K562 (cell line): ENCODE results near the gene C2orf81. TPM values are rescaled to one million over a fixed set of nuclear protein-coding genes. Genes with fewer than 3 reads are reported as not detected.

Experiments
- ASH1L ChIP-seq: fragments of 450-650 bp; IDR thresholded peaks from 2 replicates; pipeline ENCODE4 v1.6.1; 2018; ENCODE audit warnings: borderline replicate concordance, mild to moderate bottlenecking, low read depth; ENCODE audit not compliant: partially characterized antibody
- CTCF ChIP-seq, 3 experiments: IDR thresholded peaks in 2 of 3; conservative IDR thresholded peaks in 1 of 3; 2 replicates each; pipeline ENCODE4 v1.5.1; 2011 to 2012; ENCODE audit warnings: low read length in 3 of 3, mild to moderate bottlenecking in 3 of 3, control low read depth in 2 of 3, improper control_type of control experiment in 1 of 3, inconsistent platforms in 1 of 3, low read depth in 1 of 3, mixed read lengths in 1 of 3, moderate library complexity in 1 of 3; ENCODE audit not compliant: insufficient read depth in 2 of 3
- FOXO4 ChIP-seq: fragments of 450-650 bp; formaldehyde crosslinking; IDR thresholded peaks from 2 replicates; pipeline ENCODE4 v1.4.0; 2020; ENCODE audit warnings: mild to moderate bottlenecking, moderate library complexity
- KDM5B ChIP-seq: fragments of 200-600 bp; sonication (generic); IDR thresholded peaks from 2 replicates; pipeline ENCODE4 v1.6.1; 2012; ENCODE audit warnings: low read depth, mild to moderate bottlenecking, moderate library complexity, low read length, control low read depth, inconsistent platforms; ENCODE audit not compliant: insufficient replicate concordance
- L3MBTL2 ChIP-seq: fragments of 450-650 bp; IDR thresholded peaks from 2 replicates; pipeline ENCODE4 v1.6.1; 2016; ENCODE audit warnings: mild to moderate bottlenecking, moderate library complexity
- MBD2 ChIP-seq: sonication (generic); IDR thresholded peaks from 2 replicates; pipeline ENCODE4 v1.6.1; 2016; ENCODE audit warnings: low read depth, borderline replicate concordance
- NRF1 ChIP-seq, 2 experiments: fragments of 450-650 bp; IDR thresholded peaks in 1 of 2; conservative IDR thresholded peaks in 1 of 2; 2 replicates each; pipeline ENCODE4 v1.6.1; 2014; ENCODE audit warnings: mild to moderate bottlenecking in 2 of 2
- PBX2 ChIP-seq, 2 experiments: IDR thresholded peaks in 1 of 2; conservative IDR thresholded peaks in 1 of 2; 2 replicates each; pipeline ENCODE4 v1.6.1; 2016; ENCODE audit warnings: low read depth in 2 of 2, mild to moderate bottlenecking in 1 of 2, missing compliant biosample characterization in 1 of 2, missing genetic modification characterization in 1 of 2, moderate library complexity in 1 of 2
- PPARD ChIP-seq: fragments of 250-450 bp; sonication (Bioruptor Pico); IDR thresholded peaks from 2 replicates; pipeline ENCODE4 v1.8.0; 2022; ENCODE audit warnings: inconsistent platforms, mild to moderate bottlenecking, moderate library complexity
- PTBP1 ChIP-seq: fragments of 200-400 bp; formaldehyde crosslinking; IDR thresholded peaks from 2 replicates; pipeline ENCODE4 v1.6.1; 2017; ENCODE audit warnings: low read depth, low read length
- TEAD2 ChIP-seq: fragments of 450-650 bp; IDR thresholded peaks from 2 replicates; pipeline ENCODE4 v1.6.1; 2016; ENCODE audit warnings: missing genetic modification characterization, control low read depth, missing compliant biosample characterization
- ZNF431 ChIP-seq: sonication (generic); formaldehyde crosslinking; IDR thresholded peaks from 2 replicates; pipeline ENCODE4 v1.8.0; 2022; ENCODE audit warnings: mild to moderate bottlenecking, missing genetic modification reagents
- ZNF639 ChIP-seq, 2 experiments: fragments of 200-800 bp in 1 of 2; sonication (Bioruptor generic) in 1 of 2; sonication (generic) in 1 of 2; formaldehyde crosslinking in 1 of 2; IDR thresholded peaks in 1 of 2; conservative IDR thresholded peaks in 1 of 2; 2 replicates each; pipeline versions ENCODE4 v1.5.0 to v1.6.1; 2016 to 2020; ENCODE audit warnings: missing compliant biosample characterization in 1 of 2, missing genetic modification characterization in 1 of 2, missing genetic modification reagents in 1 of 2
- polyA plus RNA-seq, 8 experiments: library from polyadenylated mRNA; depleted of rRNA in 4 of 8; stranded (reverse) in 5 of 8; unstranded in 3 of 8; fragments of >200 nt; fragmentation: Nextera tagmentation in 2 of 8; fragmentation: Illumina TruSeq in 1 of 8; extraction: Ambion mirVana in 2 of 8; extraction: Trizol in 1 of 8; gene quantifications; 2 replicates each; pipeline versions ENCODE4 v1.2.1 to v1.2.3, GENCODE V29; 2011 to 2014; ENCODE audit warnings: inconsistent platforms in 1 of 8, missing spikeins in 1 of 8
- total RNA-seq, 7 experiments: library from RNA; depleted of rRNA in 6 of 7; stranded (reverse); fragments of >200 nt in 6 of 7; fragmentation: Illumina TruSeq in 2 of 7; extraction: Trizol in 2 of 7; gene quantifications; 2 replicates each; pipeline versions ENCODE4 v1.2.1 to v1.2.3, GENCODE V29; 2011 to 2021; ENCODE audit warnings: low replicate concordance in 1 of 7

C2orf81 gene
- total and polyA plus RNA-seq, 9 of the 15 experiments (the other 6 are each of a cell fraction or from before 2014, with no cell fraction given): 0.06 TPM; not detected in 8

GRCh38 chr2:74391580-74392448, 29.6 kb downstream of the C2orf81 start (continued):
- TF ChIP-seq ZNF639 (CRISPR knock-in tag; conservative IDR thresholded peaks at IDR 0.05 in 1 of 2, IDR thresholded peaks at IDR 0.05 in 1 of 2) (peak in 1 of 2 experiments; percentile 75; a peak in 1 of 4 replicates), L3MBTL2 (peak; percentile 38; the same call in 1 of the 2 replicates), CTCF (IDR thresholded peaks at IDR 0.05 in 2 of 3, conservative IDR thresholded peaks at IDR 0.05 in 1 of 3; ENCODE audit: insufficient read depth in 2 of 3, low read depth in 1 of 3, low read length in 3 of 3) (peak; percentile 82 to 99 (median 99)), PTBP1 (no peak), KDM5B (peak; percentile 68), PPARD (no peak), TEAD2 (tag) (no peak), ASH1L (no peak), MBD2 (0 out of 2 replicates have a peak, but pooled peaks have one; percentile 43), ZNF431 (CRISPR knock-in tag) (no peak), PBX2 (CRISPR knock-in tag; IDR thresholded peaks at IDR 0.05; ENCODE audit: low read depth) (no peak), PBX2 (tag; conservative IDR thresholded peaks at IDR 0.05; ENCODE audit: low read depth) (no peak), FOXO4 (CRISPR knock-in tag) (no peak), NRF1 (conservative IDR thresholded peaks at IDR 0.05 in 1 of 2, IDR thresholded peaks at IDR 0.05 in 1 of 2) (peak; percentile 92 to 94)
